Measurements from ENCODE around the gene CD226.
"Not testable (repeated sequence)": the region's sequence is repeated elsewhere in the genome, so short reads cannot be mapped to it uniquely, and the experiment has no call there.

The CD226 gene

GRCh38 chr18:69908838-69909237 lies 38.8 kb downstream of the CD226 start:
- H3K4me2 ChIP-seq (ENCODE audit: low read length): no peak overlapping the region
- no peak overlapping the region for H3K27ac ChIP-seq (ENCODE audit: low read length)
- TF ChIP-seq EZH2phosphoT487 (IDR thresholded peaks at IDR 0.05; ENCODE audit: low read depth): no peak
- no peak for TF ChIP-seq CTCF (IDR thresholded peaks at IDR 0.05; ENCODE audit: low read depth, low read length)
- H3K79me2 ChIP-seq (ENCODE audit: low read length): no peaks in the 10 kb centered on the region
- no peak overlapping the region for H3K9ac ChIP-seq (ENCODE audit: low read length)
- H3K4me1 ChIP-seq (ENCODE audit: low read length): peaks cover 9% of the 10 kb centered on the region
- H2AFZ ChIP-seq (ENCODE audit: low read depth, low read length): no peak overlapping the region
- no peaks in the 10 kb centered on the region for H4K20me1 ChIP-seq (ENCODE audit: insufficient read depth, low read length)
- H3K9me3 ChIP-seq (ENCODE audit: insufficient read depth, low read length): no peaks in the 10 kb centered on the region
- peaks cover 15% of the 10 kb centered on the region for H3K36me3 ChIP-seq (replicated peaks; ENCODE audit: low read depth, low read length)
- no peak overlapping the region for H3K4me3 ChIP-seq (ENCODE audit: low read length)
- no peaks in the 10 kb centered on the region for H3K27me3 ChIP-seq (ENCODE audit: low read depth, low read length)

- no peaks in the 10 kb centered on the region for H3K27me3 ChIP-seq (ENCODE audit: low read depth, low read length)
- peaks cover 17% of the 10 kb centered on the region for H3K4me1 ChIP-seq (ENCODE audit: low read length)
- H3K27ac ChIP-seq (ENCODE audit: low read length): no peak overlapping the region
- H3K9me3 ChIP-seq (ENCODE audit: insufficient read depth, low read length): no peaks in the 10 kb centered on the region
- no peak overlapping the region for H3K4me2 ChIP-seq (ENCODE audit: low read length)
- no peak overlapping the region for H3K4me3 ChIP-seq (ENCODE audit: low read length)
- H3K79me2 ChIP-seq (ENCODE audit: low read length): no peaks in the 10 kb centered on the region
- peaks cover 22% of the 10 kb centered on the region for H3K36me3 ChIP-seq (replicated peaks; ENCODE audit: low read depth, low read length)
- TF ChIP-seq CTCF (IDR thresholded peaks at IDR 0.05; ENCODE audit: low read depth, low read length) (no peak), EZH2phosphoT487 (IDR thresholded peaks at IDR 0.05; ENCODE audit: low read depth) (no peak)
- H3K9ac ChIP-seq (ENCODE audit: low read length): no peak overlapping the region
- no peaks in the 10 kb centered on the region for H4K20me1 ChIP-seq (ENCODE audit: insufficient read depth, low read length)
- no peak overlapping the region for H2AFZ ChIP-seq (ENCODE audit: low read depth, low read length)
Observed at GRCh38 chr18:69906765-69907164, 40.9 kb downstream of the CD226 start.

DNA sequence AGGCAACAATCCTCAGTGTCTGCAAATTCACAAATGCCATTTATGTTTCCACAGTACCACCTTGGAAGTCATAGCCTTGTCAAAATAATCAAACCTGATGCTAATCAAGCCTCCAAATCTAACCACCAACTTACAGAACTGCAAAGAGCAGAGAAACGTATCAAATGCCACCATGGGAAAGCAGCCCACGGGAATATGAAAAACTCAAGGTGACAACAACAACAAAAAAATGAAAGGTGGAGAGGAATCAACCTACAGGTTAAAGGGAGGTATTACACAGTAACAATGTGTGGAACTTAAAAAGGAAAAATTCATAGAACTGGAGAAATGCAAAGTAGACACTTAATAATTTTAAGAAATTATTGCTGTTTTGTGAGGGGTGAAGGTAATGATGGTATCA lies 46.7 kb downstream of the CD226 start:
- H3K27me3 ChIP-seq (ENCODE audit: low read depth, low read length): no peaks in the 10 kb centered on the region
- H3K4me1 ChIP-seq (ENCODE audit: low read length): peaks cover 48% of the 10 kb centered on the region
- no peaks in the 10 kb centered on the region for H3K79me2 ChIP-seq (ENCODE audit: low read length)
- H3K27ac ChIP-seq (ENCODE audit: low read length): peak overlapping the region; percentile 76
- H3K4me3 ChIP-seq (ENCODE audit: low read length): peak overlapping the region; percentile 30
- H3K9me3 ChIP-seq (ENCODE audit: insufficient read depth, low read length): peaks cover 3% of the 10 kb centered on the region; the same call in 1 of the 2 replicates
- H3K4me2 ChIP-seq (ENCODE audit: low read length): peak overlapping the region; percentile 46
- H3K9ac ChIP-seq (ENCODE audit: low read length): peak overlapping the region; percentile 2
- TF ChIP-seq EZH2phosphoT487 (IDR thresholded peaks at IDR 0.05; ENCODE audit: low read depth): no peak
- peak; percentile 35 for TF ChIP-seq CTCF (IDR thresholded peaks at IDR 0.05; ENCODE audit: low read depth, low read length)
- H4K20me1 ChIP-seq (ENCODE audit: insufficient read depth, low read length): no peaks in the 10 kb centered on the region
- H2AFZ ChIP-seq (ENCODE audit: low read depth, low read length): 0 out of 2 replicates have a peak overlapping the region, but pooled peaks have one; percentile 12
- H3K36me3 ChIP-seq (replicated peaks; ENCODE audit: low read depth, low read length): peaks cover 7% of the 10 kb centered on the region

- not testable (repeated sequence) for H3K4me3 ChIP-seq (ENCODE audit: low read length); H3K4me2 ChIP-seq (ENCODE audit: low read length); H3K9ac ChIP-seq (ENCODE audit: low read length); H3K9me3 ChIP-seq (ENCODE audit: insufficient read depth, low read length); H2AFZ ChIP-seq (ENCODE audit: low read depth, low read length); H4K20me1 ChIP-seq (ENCODE audit: insufficient read depth, low read length); H3K27me3 ChIP-seq (ENCODE audit: low read depth, low read length); H3K27ac ChIP-seq (ENCODE audit: low read length); H3K79me2 ChIP-seq (ENCODE audit: low read length)
- Histone ChIP-seq H3K36me3 (replicated peaks; ENCODE audit: low read depth, low read length) (peaks cover 16% of the 10 kb centered on the region), H3K4me1 (ENCODE audit: low read length) (peaks cover 41% of the 10 kb centered on the region)
Observed at GRCh38 chr18:69899154-69899923, 48.3 kb downstream of the CD226 start.

All from OCI-LY3 (cell line).